Measurements from ENCODE around the gene GPC1.

GPC1 gene

DNA sequence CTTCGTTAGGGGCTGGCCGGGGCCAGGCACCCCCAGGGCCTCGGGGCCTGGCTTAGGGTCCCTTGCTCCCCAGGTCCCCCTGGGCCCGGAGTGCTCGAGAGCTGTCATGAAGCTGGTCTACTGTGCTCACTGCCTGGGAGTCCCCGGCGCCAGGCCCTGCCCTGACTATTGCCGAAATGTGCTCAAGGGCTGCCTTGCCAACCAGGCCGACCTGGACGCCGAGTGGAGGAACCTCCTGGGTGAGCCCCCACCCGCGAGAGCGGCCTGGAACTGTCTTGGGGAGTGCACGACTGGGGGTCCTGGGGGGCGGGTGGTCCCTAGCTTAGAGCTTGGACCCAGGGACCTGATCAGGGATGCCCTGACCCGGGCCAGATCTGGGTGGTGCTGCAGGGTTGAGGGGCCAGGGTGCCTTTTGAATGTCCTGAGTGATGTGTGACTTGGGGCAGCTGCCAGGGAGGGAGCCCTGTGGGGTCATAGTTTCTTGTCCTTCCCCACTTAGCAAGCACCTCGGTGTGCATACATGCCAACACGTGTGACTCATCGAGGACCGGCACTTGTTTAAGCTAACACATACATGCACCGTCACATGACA, 27.9 kb downstream of the GPC1 start:
- no peak for TF ChIP-seq CTCF (IDR thresholded peaks at IDR 0.05; ENCODE audit: borderline replicate concordance, control extremely low read depth, extremely low read depth, insufficient read depth, missing control alignments)
- DNase-seq (ENCODE audit: low spot score): no peak
- in situ Hi-C loops (cut with MboI; ENCODE audit: low sequenced_read_pairs, unreplicated experiment): no loop called here

DNA sequence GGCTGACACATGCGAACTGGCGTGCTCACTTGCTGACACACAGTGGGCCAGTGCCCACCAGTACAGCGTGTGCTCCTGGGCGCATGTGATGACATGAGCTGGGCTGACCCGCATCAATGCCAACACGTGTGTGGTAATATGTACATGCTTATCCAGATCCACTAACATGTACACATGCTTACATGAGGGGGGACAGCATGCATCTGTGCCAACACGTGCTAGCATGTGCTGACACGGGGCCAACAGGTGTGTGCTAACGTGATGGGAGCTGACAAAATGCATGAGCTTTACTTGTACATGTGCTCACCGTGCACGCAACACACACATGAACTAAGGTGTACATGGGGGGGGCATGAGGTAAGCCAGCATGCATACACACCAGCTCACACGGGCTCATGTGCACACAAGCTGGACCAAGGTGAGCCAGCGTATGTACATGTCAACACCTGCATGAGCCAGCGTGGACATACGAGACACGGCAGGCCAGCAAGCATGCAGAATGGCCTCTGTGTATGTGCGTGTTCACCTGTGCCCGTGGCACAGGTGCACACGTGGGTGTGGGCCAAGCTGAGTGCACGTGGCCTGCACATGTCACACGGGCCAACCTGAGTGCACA, 28.5 kb downstream of the GPC1 start:
- no peak for TF ChIP-seq CTCF (IDR thresholded peaks at IDR 0.05; ENCODE audit: borderline replicate concordance, control extremely low read depth, extremely low read depth, insufficient read depth, missing control alignments)
- DNase-seq (ENCODE audit: low spot score): no peak
- in situ Hi-C loops (cut with MboI; ENCODE audit: low sequenced_read_pairs, unreplicated experiment): no loop called here

DNA sequence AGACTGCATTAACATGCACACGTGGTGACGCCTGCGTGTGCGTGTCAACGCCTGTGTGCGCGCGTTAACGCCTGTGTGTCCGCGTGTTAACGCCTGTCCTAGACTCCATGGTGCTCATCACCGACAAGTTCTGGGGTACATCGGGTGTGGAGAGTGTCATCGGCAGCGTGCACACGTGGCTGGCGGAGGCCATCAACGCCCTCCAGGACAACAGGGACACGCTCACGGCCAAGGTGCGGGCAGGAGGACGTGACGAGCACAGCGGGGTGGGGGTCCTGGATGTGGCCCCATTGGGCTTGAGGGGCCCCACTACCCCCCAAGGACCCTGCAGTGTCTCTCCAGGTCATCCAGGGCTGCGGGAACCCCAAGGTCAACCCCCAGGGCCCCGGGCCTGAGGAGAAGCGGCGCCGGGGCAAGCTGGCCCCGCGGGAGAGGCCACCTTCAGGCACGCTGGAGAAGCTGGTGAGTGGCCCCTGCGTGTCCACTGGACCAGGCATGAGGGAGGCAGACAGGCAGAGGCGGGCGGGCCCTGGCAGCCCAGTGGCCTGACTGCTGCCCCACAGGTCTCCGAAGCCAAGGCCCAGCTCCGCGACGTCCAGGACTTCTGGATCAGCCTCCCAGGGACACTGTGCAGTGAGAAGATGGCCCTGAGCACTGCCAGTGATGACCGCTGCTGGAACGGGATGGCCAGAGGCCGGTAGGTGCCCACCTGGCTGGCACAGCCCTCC, 29.2 kb downstream of the GPC1 start:
- DNase-seq (ENCODE audit: low spot score): no peak
- in situ Hi-C loops (cut with MboI; ENCODE audit: low sequenced_read_pairs, unreplicated experiment): no loop called here
- no peak for TF ChIP-seq CTCF (IDR thresholded peaks at IDR 0.05; ENCODE audit: borderline replicate concordance, control extremely low read depth, extremely low read depth, insufficient read depth, missing control alignments)

GRCh38 chr2:240465268-240465764, 29.9 kb downstream of the GPC1 start:
- DNase-seq (ENCODE audit: low spot score): no peak
- in situ Hi-C loops (cut with MboI; ENCODE audit: low sequenced_read_pairs, unreplicated experiment): no loop called here
- no peak for TF ChIP-seq CTCF (IDR thresholded peaks at IDR 0.05; ENCODE audit: borderline replicate concordance, control extremely low read depth, extremely low read depth, insufficient read depth, missing control alignments)

DNA sequence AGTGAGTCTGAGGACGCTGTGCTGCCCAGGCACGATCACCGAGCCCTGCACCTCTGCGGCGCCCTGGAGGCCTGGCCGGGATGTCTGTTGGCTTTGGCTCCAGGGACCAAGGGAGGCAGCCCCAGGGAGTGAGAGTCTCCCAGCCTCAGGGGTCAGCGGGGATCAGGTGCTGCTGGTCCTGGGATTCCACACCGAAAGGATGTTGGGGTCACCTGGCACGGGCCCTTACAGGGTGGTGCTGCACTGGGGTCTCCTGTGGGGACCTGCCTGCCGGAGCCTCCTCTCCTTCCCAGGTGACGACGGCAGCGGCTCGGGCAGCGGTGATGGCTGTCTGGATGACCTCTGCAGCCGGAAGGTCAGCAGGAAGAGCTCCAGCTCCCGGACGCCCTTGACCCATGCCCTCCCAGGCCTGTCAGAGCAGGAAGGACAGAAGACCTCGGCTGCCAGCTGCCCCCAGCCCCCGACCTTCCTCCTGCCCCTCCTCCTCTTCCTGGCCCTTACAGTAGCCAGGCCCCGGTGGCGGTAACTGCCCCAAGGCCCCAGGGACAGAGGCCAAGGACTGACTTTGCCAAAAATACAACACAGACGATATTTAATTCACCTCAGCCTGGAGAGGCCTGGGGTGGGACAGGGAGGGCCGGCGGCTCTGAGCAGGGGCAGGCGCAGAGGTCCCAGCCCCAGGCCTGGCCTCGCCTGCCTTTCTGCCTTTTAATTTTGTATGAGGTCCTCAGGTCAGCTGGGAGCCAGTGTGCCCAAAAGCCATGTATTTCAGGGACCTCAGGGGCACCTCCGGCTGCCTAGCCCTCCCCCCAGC, 30.5 kb downstream of the GPC1 start:
- DNase-seq (ENCODE audit: low spot score): no peak
- TF ChIP-seq CTCF (IDR thresholded peaks at IDR 0.05; ENCODE audit: borderline replicate concordance, control extremely low read depth, extremely low read depth, insufficient read depth, missing control alignments): no peak
- in situ Hi-C loops (cut with MboI; ENCODE audit: low sequenced_read_pairs, unreplicated experiment): no loop called here

DNA sequence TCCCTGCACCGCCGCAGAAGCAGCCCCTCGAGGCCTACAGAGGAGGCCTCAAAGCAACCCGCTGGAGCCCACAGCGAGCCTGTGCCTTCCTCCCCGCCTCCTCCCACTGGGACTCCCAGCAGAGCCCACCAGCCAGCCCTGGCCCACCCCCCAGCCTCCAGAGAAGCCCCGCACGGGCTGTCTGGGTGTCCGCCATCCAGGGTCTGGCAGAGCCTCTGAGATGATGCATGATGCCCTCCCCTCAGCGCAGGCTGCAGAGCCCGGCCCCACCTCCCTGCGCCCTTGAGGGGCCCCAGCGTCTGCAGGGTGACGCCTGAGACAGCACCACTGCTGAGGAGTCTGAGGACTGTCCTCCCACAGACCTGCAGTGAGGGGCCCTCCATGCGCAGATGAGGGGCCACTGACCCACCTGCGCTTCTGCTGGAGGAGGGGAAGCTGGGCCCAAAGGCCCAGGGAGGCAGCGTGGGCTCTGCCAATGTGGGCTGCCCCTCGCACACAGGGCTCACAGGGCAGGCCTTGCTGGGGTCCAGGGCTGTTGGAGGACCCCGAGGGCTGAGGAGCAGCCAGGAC, 31.2 kb downstream of the GPC1 start:
- TF ChIP-seq CTCF (IDR thresholded peaks at IDR 0.05; ENCODE audit: borderline replicate concordance, control extremely low read depth, extremely low read depth, insufficient read depth, missing control alignments): no peak
- DNase-seq (ENCODE audit: low spot score): no peak
- in situ Hi-C loops (cut with MboI; ENCODE audit: low sequenced_read_pairs, unreplicated experiment): no loop called here

All from GM13976 (cell line).